ENCODE data around the gene TMED10.
"Not testable (repeated sequence)": the region's sequence is repeated elsewhere in the genome, so short reads cannot be mapped to it uniquely, and the experiment has no call there.

Gene TMED10

GRCh38 chr14:75190023-75190422, 13.6 kb upstream of the TMED10 start:
- DNase-seq (ENCODE audit: low spot score): no peak

DNA sequence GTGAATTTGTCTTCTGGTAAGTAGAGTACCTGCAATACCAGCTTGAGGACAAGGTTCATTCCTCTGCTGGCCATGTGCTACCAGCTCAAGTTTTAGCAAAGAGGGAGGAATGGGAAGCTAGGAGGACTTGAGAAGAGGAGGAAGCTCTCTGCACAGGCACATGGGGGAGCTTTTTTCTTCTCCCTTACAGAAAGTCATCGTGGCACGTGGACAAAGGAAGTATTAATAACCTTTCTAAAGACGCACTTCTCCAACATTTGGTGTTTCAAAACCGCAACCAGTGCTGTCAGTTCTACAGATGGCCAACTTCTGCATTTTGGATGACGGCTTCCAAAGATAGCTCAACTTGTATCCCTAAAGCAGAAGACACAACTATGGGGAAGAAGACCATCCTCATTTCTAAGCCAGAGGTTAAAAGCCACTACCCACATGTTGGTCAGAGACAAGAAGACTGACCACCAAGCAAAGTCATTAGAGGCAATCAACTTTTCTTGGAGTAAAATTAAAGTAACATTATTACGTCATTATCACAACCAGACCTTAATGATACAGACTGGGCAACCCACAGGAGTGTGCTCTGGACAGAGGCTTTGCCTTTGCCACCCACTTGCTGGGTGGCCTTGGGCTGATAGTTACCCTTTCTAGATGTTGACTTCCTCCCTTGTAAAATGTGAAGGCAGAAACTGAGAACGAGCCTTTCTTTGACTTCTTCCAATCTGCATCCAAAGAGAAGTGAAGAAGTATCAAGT, 12.3 kb upstream of the TMED10 start:
- DNase-seq (ENCODE audit: low spot score): no peak

- no peak for DNase-seq (ENCODE audit: low spot score)
Observed at GRCh38 chr14:75188086-75188485, 11.7 kb upstream of the TMED10 start.

GRCh38 chr14:75186953-75187352, 10.5 kb upstream of the TMED10 start:
- no peak for DNase-seq (ENCODE audit: low spot score)

DNA sequence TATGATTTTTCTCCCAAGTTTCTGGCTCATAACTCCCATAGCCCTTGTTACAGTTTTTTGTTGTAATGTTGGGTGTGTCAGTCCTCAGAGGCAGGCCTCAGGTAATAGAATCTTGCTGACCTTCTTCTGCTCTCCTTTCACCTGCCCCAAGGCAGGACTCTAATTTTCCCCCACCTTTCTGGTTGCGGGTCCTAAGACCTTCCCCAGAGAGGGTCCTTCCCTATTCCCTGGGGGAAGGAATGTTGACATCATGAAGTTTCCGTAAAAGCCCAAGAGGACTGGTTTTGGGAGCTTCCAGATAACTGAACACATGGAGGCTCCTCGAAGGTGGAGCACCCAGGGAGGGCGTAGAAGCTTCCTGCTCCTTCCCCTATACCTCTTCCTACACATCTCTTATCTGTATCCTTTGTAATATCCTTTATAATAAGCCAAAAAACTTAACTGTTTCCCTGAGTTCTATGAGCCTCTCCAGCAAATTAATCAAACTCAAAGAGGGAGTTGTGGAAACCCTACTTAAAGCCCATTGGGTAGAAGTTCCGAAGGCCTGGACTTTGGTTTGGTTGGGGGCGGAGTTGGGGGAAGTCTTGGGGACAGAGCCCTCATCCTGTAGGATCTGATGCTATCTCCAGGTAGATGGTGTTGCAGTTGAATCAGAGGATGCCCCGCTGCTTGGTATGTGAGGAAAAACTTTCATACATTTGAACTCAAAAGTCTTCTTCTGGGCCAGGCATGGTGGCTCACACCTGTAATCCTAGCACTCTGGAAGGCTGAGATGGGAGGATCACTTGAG, 9.0 kb upstream of the TMED10 start:
- DNase-seq (ENCODE audit: low spot score): no peak

DNA sequence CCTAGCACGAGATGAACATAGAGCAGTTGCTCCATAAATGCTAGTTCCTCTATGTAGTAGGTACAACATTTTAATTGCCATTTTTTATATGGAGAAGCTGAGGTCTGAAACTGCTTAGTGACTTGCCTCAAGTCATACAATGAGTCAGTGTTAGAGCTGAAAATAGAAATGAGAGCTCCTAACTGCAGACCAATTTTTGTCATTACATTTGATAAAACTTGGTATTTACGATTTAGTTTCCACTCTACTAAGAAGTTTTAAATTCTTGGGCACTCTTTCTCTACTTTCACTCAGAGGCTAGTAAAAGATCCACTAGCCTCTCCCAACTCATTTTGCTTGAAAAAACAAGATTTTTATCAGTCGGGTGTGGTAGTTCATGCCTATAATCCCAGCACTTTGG, 8.1 kb upstream of the TMED10 start:
- DNase-seq (ENCODE audit: low spot score): no peak

DNA sequence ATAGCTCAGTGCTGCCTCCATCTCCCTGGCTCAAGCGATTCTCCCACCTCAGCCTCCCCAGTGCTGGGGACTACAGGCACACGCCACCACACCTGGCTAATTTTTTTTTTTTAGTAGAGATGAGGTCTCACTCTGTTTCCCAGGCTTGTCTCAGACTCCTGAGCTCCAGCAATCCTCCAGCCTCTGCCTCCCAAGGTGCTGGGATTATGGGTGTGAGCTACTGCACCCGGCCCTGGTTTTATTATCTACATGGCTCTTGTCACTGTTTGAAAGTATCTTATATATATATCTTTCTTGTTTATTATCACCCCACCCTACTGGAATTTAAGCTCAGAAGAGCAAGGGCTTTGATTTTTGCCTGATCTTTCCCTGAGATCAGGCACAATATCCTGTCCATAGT, 7.6 kb upstream of the TMED10 start:
- DNase-seq (ENCODE audit: low spot score): no peak

GRCh38 chr14:75183225-75183624, 6.8 kb upstream of the TMED10 start:
- no peak for DNase-seq (ENCODE audit: low spot score)

DNA sequence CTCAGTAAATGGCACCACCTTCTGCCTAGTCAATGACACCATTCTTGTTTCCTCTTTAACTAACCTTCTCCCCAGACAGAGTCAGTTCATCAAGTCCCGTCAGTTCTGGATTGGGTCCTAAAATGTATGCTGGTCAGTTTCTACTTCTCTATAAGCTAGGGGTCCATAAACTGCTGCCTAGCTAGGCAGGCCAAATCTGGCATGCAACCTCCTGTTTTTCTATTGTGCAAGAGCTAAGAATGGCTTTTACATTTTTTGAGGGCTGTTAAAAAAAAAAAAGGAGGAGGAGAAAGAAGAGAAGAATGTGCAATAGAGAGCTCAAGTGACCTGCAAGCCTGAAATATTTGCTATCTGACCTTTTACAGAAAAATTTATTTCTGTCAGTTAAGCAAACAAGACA, 6.4 kb upstream of the TMED10 start:
- no peak for DNase-seq (ENCODE audit: low spot score)

DNA sequence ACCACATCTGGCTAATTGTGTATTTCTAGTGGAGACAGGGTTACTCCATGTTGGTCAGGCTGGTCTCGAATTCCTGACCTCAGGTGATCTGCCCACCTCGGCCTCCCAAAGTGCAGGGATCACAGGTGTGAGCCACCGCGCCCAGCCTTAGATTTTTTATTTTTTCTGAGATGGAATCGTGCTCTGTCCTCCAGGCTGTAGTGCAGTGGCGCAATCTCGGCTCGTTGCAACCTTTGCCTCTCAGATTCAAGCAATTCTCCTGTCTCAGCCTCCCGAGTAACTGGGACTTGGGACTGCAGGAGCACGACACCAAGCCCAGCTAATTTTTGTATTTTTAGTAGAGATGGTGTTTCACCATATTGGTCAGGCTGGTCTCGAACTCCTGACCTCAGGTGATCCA, 5.8 kb upstream of the TMED10 start:
- DNase-seq (ENCODE audit: low spot score): not testable (repeated sequence)

- no peak for DNase-seq (ENCODE audit: low spot score)
Observed at GRCh38 chr14:75181293-75182062, 5.1 kb upstream of the TMED10 start.

- no peak for DNase-seq (ENCODE audit: low spot score)
Observed at GRCh38 chr14:75175677-75176141, 703 bp downstream of the TMED10 start.

- no peak for DNase-seq (ENCODE audit: low spot score)
Observed at GRCh38 chr14:75174066-75174465, 2.3 kb downstream of the TMED10 start.

DNA sequence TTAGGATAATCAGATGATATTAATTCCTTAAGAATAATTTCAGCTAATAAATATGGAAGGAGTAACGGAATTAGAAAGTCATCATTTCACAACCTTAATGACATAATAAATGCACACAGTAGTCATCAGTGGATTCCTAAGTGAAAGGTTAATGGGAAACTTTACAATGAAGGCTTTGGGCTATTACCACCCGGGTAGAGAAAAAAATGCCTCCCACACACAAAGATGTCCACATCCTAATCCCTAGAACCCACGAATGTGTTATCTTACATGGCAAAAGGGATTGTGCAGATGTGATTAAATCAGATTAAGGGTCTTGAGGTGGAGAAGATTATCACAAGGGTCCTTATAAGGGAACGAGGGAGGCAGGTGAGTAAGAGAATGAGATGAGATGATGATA, 5.6 kb downstream of the TMED10 start:
- DNase-seq (ENCODE audit: low spot score): no peak

- no peak for DNase-seq (ENCODE audit: low spot score)
Observed at GRCh38 chr14:75168586-75169335, 7.7 kb downstream of the TMED10 start.

- DNase-seq (ENCODE audit: low spot score): no peak
Observed at GRCh38 chr14:75167325-75167724, 9.1 kb downstream of the TMED10 start.

GRCh38 chr14:75165586-75166391, 10.6 kb downstream of the TMED10 start:
- no peak for DNase-seq (ENCODE audit: low spot score)

DNA sequence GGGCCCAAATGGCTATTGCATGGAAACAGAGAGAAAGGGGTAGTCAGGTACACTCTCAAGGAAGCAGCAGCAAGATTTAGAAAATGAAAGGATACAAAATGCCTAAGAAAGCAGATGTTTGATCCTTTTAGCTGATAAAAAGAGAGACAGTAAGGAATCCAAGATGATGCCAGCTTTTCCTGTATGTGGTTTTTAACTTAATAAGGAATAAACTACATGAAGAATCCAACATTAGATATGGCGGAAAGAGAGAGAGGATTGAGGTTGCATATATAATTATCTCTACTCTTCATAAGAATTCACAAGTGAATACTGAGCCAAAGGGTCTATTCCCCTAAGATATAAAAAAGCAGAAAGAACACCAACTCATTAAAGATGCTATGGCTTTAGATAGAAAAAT, 11.6 kb downstream of the TMED10 start:
- DNase-seq (ENCODE audit: low spot score): no peak

- DNase-seq (ENCODE audit: low spot score): no peak
Observed at GRCh38 chr14:75163677-75164076, 12.7 kb downstream of the TMED10 start.

GRCh38 chr14:75162631-75163030, 13.8 kb downstream of the TMED10 start:
- no peak for DNase-seq (ENCODE audit: low spot score)
